Measurements from ENCODE around the gene HS6ST3. TPM values are rescaled to one million over a fixed set of nuclear protein-coding genes. Genes with fewer than 3 reads are reported as not detected.

The HS6ST3 gene
- total and polyA plus RNA-seq, 2 of the 13 experiments (the other 11 are each of a cell fraction or from before 2014, with no cell fraction given), result not detected

DNA sequence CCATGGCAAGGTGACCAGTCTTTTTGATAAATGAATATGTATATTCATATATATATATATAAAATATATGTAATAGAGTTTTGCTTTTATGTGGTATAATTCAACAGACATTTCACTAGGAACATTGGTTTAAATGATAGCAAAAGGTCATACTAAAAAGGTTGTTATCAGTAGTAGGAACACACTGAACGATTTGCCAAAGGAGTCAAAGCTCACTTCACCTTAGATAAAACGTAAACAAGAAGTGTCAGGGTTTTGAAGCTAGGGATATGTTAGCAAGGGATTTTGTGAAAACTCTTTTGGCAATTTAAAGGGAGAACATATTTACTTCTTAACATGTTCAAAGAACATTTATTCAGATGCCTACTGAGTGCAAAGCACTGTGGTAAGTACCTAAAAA lies 8.0 kb upstream of the HS6ST3 start (continued):
- TF ChIP-seq PAWR (CRISPR knock-in tag; IDR thresholded peaks at IDR 0.05; ENCODE audit: borderline replicate concordance), result no peak
- no peak for TF ChIP-seq TBL1XR1 (IDR thresholded peaks at IDR 0.05; ENCODE audit: borderline replicate concordance, low read length, partially characterized antibody)
- no peak for TF ChIP-seq TARDBP (CRISPR knock-in tag; IDR thresholded peaks at IDR 0.05)
- TF ChIP-seq SMARCE1 (IDR thresholded peaks at IDR 0.05; ENCODE audit: borderline replicate concordance), result no peak
- TF ChIP-seq, protein P1, sequence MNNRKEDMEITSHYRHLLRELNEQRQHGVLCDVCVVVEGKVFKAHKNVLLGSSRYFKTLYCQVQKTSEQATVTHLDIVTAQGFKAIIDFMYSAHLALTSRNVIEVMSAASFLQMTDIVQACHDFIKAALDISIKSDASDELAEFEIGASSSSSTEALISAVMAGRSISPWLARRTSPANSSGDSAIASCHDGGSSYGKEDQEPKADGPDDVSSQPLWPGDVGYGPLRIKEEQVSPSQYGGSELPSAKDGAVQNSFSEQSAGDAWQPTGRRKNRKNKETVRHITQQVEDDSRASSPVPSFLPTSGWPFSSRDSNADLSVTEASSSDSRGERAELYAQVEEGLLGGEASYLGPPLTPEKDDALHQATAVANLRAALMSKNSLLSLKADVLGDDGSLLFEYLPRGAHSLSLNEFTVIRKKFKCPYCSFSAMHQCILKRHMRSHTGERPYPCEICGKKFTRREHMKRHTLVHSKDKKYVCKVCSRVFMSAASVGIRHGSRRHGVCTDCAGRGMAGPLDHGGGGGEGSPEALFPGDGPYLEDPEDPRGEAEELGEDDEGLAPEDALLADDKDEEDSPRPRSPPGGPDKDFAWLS (CRISPR knock-in tag; IDR thresholded peaks at IDR 0.05; ENCODE audit: borderline replicate concordance), result no peak
- no peak for TF ChIP-seq BORCS8-MEF2B (CRISPR knock-in tag; IDR thresholded peaks at IDR 0.05)
- TF ChIP-seq JUN (CRISPR knock-in tag; IDR thresholded peaks at IDR 0.05), result no peak
- no peak for TF ChIP-seq ZNF354B (CRISPR knock-in tag; IDR thresholded peaks at IDR 0.05)
- TF ChIP-seq, protein P2, sequence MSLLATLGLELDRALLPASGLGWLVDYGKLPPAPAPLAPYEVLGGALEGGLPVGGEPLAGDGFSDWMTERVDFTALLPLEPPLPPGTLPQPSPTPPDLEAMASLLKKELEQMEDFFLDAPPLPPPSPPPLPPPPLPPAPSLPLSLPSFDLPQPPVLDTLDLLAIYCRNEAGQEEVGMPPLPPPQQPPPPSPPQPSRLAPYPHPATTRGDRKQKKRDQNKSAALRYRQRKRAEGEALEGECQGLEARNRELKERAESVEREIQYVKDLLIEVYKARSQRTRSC (CRISPR knock-in tag; IDR thresholded peaks at IDR 0.05; ENCODE audit: low read depth), result no peak

- no peak overlapping the region for H3K4me2 ChIP-seq (ENCODE audit: low read depth, low read length)
- no peak overlapping the region for H2AFZ ChIP-seq (ENCODE audit: low read length)
- FAIRE-seq, result no peak
- intact Hi-C loops (cut with micrococcal nuclease; ENCODE audit: unreplicated experiment) (no loop called here), in situ Hi-C loops (cut with HindIII; ENCODE audit: extremely low pct_ligation_motif_present, low pct_unique_long_range_greater_than_20kb) (no loop called here)
- no peak overlapping the region for H3K27ac ChIP-seq (ENCODE audit: extremely low read length, insufficient read depth, low read length)
- no peaks in the 10 kb centered on the region for H3K36me3 ChIP-seq (replicated peaks in 1 of 2; ENCODE audit: control insufficient read depth in 1 of 2, insufficient read depth in 2 of 2, low read length in 2 of 2)
- no peak for DNase-seq (ENCODE audit: low spot score)
- ChIA-PET CTCF (ENCODE audit: low intra/inter-chr PET ratio, low total read pairs) (no interaction called here), POLR2A (no interaction called here)
- H3K79me2 ChIP-seq (ENCODE audit: insufficient read depth, low read length), result no peaks in the 10 kb centered on the region
- H3K4me3 ChIP-seq (replicated peaks in 1 of 3; ENCODE audit: insufficient read depth in 1 of 3, low read depth in 2 of 3, low read length in 3 of 3), result no peak overlapping the region
- H3K9ac ChIP-seq (ENCODE audit: insufficient read depth, low read depth, low read length), result no peak overlapping the region
- no TSS peak for BruUV-seq (replicated peaks)
- ATAC-seq, result no peak
- H3K4me1 ChIP-seq (ENCODE audit: insufficient read depth, low read length), result no peaks in the 10 kb centered on the region
- H3K9me3 ChIP-seq (ENCODE audit: low read length), result no peaks in the 10 kb centered on the region
- H4K20me1 ChIP-seq (ENCODE audit: insufficient read depth, low read length), result no peaks in the 10 kb centered on the region
- H3K27me3 ChIP-seq (ENCODE audit: control insufficient read depth in 1 of 2, insufficient read depth in 2 of 2, low read length in 2 of 2), result peaks cover 1 to 3% of the 10 kb centered on the region in 2 experiments; a peak in 1 of 5 replicates
- TF ChIP-seq POGK (CRISPR knock-in tag; conservative IDR thresholded peaks at IDR 0.05) (no peak), MAF1 (CRISPR knock-in tag; IDR thresholded peaks at IDR 0.05; ENCODE audit: borderline replicate concordance) (no peak), ZNF460 (CRISPR knock-in tag; IDR thresholded peaks at IDR 0.05; ENCODE audit: borderline replicate concordance) (no peak), KAT8 (CRISPR knock-in tag; IDR thresholded peaks at IDR 0.05) (no peak), CREBL2 (CRISPR knock-in tag; IDR thresholded peaks at IDR 0.05; ENCODE audit: borderline replicate concordance) (no peak)
- TF ChIP-seq, protein P3, sequence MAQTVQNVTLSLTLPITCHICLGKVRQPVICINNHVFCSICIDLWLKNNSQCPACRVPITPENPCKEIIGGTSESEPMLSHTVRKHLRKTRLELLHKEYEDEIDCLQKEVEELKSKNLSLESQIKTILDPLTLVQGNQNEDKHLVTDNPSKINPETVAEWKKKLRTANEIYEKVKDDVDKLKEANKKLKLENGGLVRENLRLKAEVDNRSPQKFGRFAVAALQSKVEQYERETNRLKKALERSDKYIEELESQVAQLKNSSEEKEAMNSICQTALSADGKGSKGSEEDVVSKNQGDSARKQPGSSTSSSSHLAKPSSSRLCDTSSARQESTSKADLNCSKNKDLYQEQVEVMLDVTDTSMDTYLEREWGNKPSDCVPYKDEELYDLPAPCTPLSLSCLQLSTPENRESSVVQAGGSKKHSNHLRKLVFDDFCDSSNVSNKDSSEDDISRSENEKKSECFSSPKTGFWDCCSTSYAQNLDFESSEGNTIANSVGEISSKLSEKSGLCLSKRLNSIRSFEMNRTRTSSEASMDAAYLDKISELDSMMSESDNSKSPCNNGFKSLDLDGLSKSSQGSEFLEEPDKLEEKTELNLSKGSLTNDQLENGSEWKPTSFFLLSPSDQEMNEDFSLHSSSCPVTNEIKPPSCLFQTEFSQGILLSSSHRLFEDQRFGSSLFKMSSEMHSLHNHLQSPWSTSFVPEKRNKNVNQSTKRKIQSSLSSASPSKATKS (CRISPR knock-in tag; IDR thresholded peaks at IDR 0.05), result no peak
- TF ChIP-seq, protein P4, sequence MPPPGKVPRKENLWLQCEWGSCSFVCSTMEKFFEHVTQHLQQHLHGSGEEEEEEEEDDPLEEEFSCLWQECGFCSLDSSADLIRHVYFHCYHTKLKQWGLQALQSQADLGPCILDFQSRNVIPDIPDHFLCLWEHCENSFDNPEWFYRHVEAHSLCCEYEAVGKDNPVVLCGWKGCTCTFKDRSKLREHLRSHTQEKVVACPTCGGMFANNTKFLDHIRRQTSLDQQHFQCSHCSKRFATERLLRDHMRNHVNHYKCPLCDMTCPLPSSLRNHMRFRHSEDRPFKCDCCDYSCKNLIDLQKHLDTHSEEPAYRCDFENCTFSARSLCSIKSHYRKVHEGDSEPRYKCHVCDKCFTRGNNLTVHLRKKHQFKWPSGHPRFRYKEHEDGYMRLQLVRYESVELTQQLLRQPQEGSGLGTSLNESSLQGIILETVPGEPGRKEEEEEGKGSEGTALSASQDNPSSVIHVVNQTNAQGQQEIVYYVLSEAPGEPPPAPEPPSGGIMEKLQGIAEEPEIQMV (CRISPR knock-in tag; IDR thresholded peaks at IDR 0.05; ENCODE audit: low read depth), result no peak
Measured at GRCh38 chr13:96082640-96083039, 7.3 kb upstream of the HS6ST3 start.
